ENCODE results near the gene DHX8.

DHX8 gene

GRCh38 chr17:43550754-43551153, 67.0 kb downstream of the DHX8 start:
- TF ChIP-seq, protein P1, sequence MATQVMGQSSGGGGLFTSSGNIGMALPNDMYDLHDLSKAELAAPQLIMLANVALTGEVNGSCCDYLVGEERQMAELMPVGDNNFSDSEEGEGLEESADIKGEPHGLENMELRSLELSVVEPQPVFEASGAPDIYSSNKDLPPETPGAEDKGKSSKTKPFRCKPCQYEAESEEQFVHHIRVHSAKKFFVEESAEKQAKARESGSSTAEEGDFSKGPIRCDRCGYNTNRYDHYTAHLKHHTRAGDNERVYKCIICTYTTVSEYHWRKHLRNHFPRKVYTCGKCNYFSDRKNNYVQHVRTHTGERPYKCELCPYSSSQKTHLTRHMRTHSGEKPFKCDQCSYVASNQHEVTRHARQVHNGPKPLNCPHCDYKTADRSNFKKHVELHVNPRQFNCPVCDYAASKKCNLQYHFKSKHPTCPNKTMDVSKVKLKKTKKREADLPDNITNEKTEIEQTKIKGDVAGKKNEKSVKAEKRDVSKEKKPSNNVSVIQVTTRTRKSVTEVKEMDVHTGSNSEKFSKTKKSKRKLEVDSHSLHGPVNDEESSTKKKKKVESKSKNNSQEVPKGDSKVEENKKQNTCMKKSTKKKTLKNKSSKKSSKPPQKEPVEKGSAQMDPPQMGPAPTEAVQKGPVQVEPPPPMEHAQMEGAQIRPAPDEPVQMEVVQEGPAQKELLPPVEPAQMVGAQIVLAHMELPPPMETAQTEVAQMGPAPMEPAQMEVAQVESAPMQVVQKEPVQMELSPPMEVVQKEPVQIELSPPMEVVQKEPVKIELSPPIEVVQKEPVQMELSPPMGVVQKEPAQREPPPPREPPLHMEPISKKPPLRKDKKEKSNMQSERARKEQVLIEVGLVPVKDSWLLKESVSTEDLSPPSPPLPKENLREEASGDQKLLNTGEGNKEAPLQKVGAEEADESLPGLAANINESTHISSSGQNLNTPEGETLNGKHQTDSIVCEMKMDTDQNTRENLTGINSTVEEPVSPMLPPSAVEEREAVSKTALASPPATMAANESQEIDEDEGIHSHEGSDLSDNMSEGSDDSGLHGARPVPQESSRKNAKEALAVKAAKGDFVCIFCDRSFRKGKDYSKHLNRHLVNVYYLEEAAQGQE (IDR thresholded peaks at IDR 0.05; ENCODE audit: insufficient replicate concordance, low read depth): no peak
- peak; percentile 87 for TF ChIP-seq SPI1 (IDR thresholded peaks at IDR 0.05; ENCODE audit: borderline replicate concordance, low read depth)
- no peak overlapping the region for H3K4me3 ChIP-seq (replicated peaks; ENCODE audit: insufficient read depth, low read length)
- no peak overlapping the region for H3K27ac ChIP-seq (replicated peaks)
- H3K27me3 ChIP-seq (ENCODE audit: insufficient read depth, poor library complexity, severe bottlenecking): no peaks in the 10 kb centered on the region
- DNase-seq (ENCODE audit: low read depth in 1 of 2, low spot score in 1 of 2): peak; percentile 58 to 66

- TF ChIP-seq, protein P1 (IDR thresholded peaks at IDR 0.05; ENCODE audit: insufficient replicate concordance, low read depth): no peak
- TF ChIP-seq CTCF (IDR thresholded peaks at IDR 0.05; ENCODE audit: insufficient read depth, low read length) (no peak), GABPA (IDR thresholded peaks at IDR 0.05; ENCODE audit: low read depth) (no peak), SPI1 (IDR thresholded peaks at IDR 0.05; ENCODE audit: borderline replicate concordance, low read depth) (no peak), POLR2AphosphoS5 (IDR thresholded peaks at IDR 0.05; ENCODE audit: low read depth) (no peak)
- Histone ChIP-seq H3K27ac (replicated peaks) (no peak overlapping the region), H3K27me3 (ENCODE audit: insufficient read depth, poor library complexity, severe bottlenecking) (no peaks in the 10 kb centered on the region), H3K4me3 (replicated peaks; ENCODE audit: insufficient read depth, low read length) (no peak overlapping the region)
- no peak for DNase-seq (ENCODE audit: low read depth in 1 of 2, low spot score in 1 of 2)
Measured at GRCh38 chr17:43552229-43552837, 68.6 kb downstream of the DHX8 start.

- TF ChIP-seq SPI1 (IDR thresholded peaks at IDR 0.05; ENCODE audit: borderline replicate concordance, low read depth) (no peak), POLR2AphosphoS5 (IDR thresholded peaks at IDR 0.05; ENCODE audit: low read depth) (no peak), GABPA (IDR thresholded peaks at IDR 0.05; ENCODE audit: low read depth) (no peak), CTCF (IDR thresholded peaks at IDR 0.05; ENCODE audit: insufficient read depth, low read length) (no peak)
- TF ChIP-seq, protein P1 (IDR thresholded peaks at IDR 0.05; ENCODE audit: insufficient replicate concordance, low read depth): no peak
- Histone ChIP-seq H3K27ac (replicated peaks) (no peak overlapping the region), H3K4me3 (replicated peaks; ENCODE audit: insufficient read depth, low read length) (no peak overlapping the region), H3K27me3 (ENCODE audit: insufficient read depth, poor library complexity, severe bottlenecking) (no peaks in the 10 kb centered on the region)
- no peak for DNase-seq (ENCODE audit: low read depth in 1 of 2, low spot score in 1 of 2)
Measured at GRCh38 chr17:43553573-43553972, 69.8 kb downstream of the DHX8 start.
